NT2/D1 (cell line): Measurements from ENCODE around the gene NOP58.

ENCODE experiments used
- DNase-seq: peaks from one replicate; pipeline ENCODE4 v3.0.0-alpha.2; 2011; ENCODE audit warnings: low read depth, low spot score
- H3K27me3 ChIP-seq: 2 replicates; pipeline ENCODE4 v1.6.0; 2011; ENCODE audit warnings: mild to moderate bottlenecking; ENCODE audit not compliant: insufficient read length, insufficient read depth
- H3K36me3 ChIP-seq: 2 replicates; pipeline ENCODE4 v1.6.1; 2011; ENCODE audit warnings: mild to moderate bottlenecking, low read length, mixed read lengths; ENCODE audit not compliant: insufficient read depth, insufficient read length
- H3K4me1 ChIP-seq: 2 replicates; pipeline ENCODE4 v1.5.1; 2011; ENCODE audit not compliant: insufficient read depth, insufficient read length
- H3K4me3 ChIP-seq: 2 replicates; pipeline ENCODE4 v1.5.1; 2011; ENCODE audit warnings: low read depth; ENCODE audit not compliant: insufficient read length
- H3K9ac ChIP-seq: 2 replicates; pipeline ENCODE4 v1.6.0; 2011; ENCODE audit warnings: low read depth; ENCODE audit not compliant: insufficient read length
- H3K9me3 ChIP-seq: 2 replicates; pipeline ENCODE4 v1.5.1; 2011; ENCODE audit warnings: mild to moderate bottlenecking, low read length; ENCODE audit not compliant: insufficient read depth
- SUZ12 ChIP-seq: IDR thresholded peaks from 2 replicates; pipeline ENCODE4 v1.6.1; 2011; ENCODE audit not compliant: insufficient read length, insufficient read depth; ENCODE audit errors: extremely low read depth
- YY1 ChIP-seq: IDR thresholded peaks from 2 replicates; pipeline ENCODE4 v1.6.1; 2011; ENCODE audit not compliant: insufficient read length, insufficient read depth
- ZNF274 ChIP-seq: IDR thresholded peaks from 2 replicates; pipeline ENCODE4 v1.6.1; 2011; ENCODE audit warnings: mild to moderate bottlenecking, low read depth, low read length

NOP58 gene

DNA sequence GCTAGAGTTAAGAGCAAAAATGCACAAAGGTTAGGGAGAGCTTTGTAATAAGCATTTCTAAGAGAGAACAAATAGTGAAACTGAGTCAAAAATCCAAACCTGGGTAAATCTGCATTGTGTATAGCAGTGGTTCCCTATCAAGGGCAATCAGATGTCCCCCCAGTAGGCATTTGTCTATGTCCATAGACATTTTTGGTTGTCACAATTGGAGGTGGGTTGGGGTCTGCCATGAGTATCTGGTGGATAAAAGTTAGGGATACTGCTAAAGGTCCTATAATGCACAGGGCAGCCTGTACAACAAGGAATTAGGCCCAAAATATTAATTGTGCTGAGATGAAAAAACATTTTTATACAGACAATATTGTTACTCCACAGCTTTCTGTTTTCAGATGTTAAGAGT is 21.0 kb downstream of the NOP58 start:
- no peaks in the 10 kb centered on the region for H3K27me3 ChIP-seq
- H3K9ac ChIP-seq, result no peak overlapping the region
- no peak overlapping the region for H3K4me3 ChIP-seq
- no peak for DNase-seq
- peaks cover 98% of the 10 kb centered on the region for H3K36me3 ChIP-seq
- TF ChIP-seq YY1, result no peak
- no peak for TF ChIP-seq SUZ12
- no peak for TF ChIP-seq ZNF274
- no peaks in the 10 kb centered on the region for H3K4me1 ChIP-seq
- no peaks in the 10 kb centered on the region for H3K9me3 ChIP-seq

DNA sequence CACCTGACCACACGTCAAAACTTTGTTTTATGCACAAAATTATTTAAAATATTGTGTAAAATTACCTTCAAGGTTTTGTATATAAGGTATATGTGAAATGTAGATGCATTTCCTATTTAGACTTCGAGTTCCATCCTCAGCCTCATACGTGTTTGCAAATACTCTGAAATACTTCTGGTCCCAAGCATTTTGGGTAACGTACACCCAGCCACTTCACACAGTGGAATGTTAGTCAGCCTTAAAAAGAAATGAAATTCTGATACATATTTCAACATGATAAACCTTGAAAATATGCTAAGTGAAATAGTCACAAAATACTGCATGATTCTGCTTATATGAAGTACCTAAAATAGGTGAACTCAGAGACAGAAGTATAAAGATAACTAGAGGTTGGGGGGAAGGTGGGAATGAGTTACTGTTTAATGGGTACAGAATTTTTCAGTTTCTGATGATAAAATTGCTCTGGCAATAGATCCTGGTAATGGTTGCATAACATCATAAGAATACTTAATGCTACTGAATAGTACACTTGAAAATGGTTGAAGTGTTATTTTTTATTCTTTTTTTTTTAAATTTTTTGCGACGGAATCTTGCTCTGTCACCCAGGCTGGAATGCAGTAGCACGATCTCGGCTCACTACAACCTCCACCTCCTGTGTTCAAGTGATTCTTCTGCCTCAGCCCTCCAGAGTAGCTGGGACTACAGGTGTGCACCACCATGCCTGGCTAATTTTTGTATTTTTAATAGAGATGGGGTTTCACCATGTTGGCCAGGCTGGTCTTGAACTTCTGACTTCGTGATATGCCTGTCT is 24.0 kb downstream of the NOP58 start:
- no peaks in the 10 kb centered on the region for H3K4me1 ChIP-seq
- no peak for DNase-seq
- no peak for TF ChIP-seq SUZ12
- TF ChIP-seq YY1, result no peak
- TF ChIP-seq ZNF274, result no peak
- no peaks in the 10 kb centered on the region for H3K27me3 ChIP-seq
- H3K36me3 ChIP-seq, result peaks cover 91% of the 10 kb centered on the region
- H3K4me3 ChIP-seq, result no peak overlapping the region
- H3K9ac ChIP-seq, result no peak overlapping the region
- H3K9me3 ChIP-seq, result no peaks in the 10 kb centered on the region

DNA sequence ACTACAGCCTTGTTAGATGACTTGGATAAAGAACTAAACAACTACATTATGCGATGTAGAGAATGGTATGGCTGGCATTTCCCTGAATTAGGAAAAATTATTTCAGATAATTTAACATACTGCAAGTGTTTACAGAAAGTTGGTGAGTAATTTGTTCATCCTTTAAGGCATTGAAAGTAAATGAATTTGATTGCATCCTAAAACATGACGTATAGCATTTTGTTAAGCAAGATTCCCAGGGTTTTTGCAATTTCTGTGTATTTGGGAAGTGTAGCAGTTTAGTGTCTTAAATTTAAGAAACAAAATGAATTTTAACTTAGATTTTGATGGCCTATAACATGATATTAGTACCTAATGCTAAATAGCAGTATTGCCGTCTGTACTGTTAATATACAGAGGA is 24.8 kb downstream of the NOP58 start:
- no peak for DNase-seq
- Histone ChIP-seq H3K9ac (no peak overlapping the region), H3K9me3 (no peaks in the 10 kb centered on the region), H3K4me1 (no peaks in the 10 kb centered on the region), H3K4me3 (no peak overlapping the region), H3K36me3 (peaks cover 90% of the 10 kb centered on the region), H3K27me3 (no peaks in the 10 kb centered on the region)
- TF ChIP-seq YY1 (no peak), SUZ12 (no peak), ZNF274 (no peak)

DNA sequence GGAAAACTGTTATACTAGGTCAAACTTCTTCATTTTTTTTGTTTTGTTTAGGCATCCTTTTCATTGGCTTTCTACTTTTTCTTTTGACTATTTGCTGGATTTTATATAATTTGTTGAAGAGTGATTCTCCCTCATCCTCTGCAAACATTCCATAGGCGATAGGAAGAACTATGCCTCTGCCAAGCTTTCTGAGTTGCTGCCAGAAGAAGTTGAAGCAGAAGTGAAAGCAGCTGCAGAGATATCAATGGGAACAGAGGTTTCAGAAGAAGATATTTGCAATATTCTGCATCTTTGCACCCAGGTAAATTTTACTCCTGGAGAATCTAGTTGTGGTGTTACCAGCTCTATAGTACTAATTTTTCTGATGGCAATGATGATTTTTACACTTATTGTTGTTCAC is 25.4 kb downstream of the NOP58 start:
- Histone ChIP-seq H3K36me3 (peaks cover 90% of the 10 kb centered on the region), H3K27me3 (no peaks in the 10 kb centered on the region), H3K4me1 (no peaks in the 10 kb centered on the region), H3K9ac (no peak overlapping the region), H3K9me3 (no peaks in the 10 kb centered on the region), H3K4me3 (no peak overlapping the region)
- TF ChIP-seq SUZ12 (no peak), ZNF274 (no peak), YY1 (no peak)
- no peak for DNase-seq

DNA sequence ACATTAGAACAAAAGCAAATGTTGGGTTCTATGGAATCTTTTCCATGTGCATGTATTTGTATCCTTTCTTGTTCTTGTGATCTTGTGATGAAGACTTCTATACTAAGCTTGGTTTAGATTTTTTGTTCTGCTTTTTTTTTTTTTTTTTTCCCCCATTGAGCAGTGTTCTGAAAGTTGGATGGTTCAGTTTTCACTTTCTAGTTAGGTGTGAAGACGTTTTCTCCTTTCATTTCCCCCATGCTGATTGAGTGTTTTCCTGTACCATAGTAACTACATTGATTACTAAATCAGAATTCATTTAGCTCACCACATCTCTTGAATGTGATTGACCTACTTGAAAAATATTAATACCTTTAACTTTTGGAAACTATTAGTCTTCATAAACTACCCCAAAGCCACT is 34.1 kb downstream of the NOP58 start:
- no peak for DNase-seq
- Histone ChIP-seq H3K4me1 (no peaks in the 10 kb centered on the region), H3K4me3 (no peak overlapping the region), H3K9me3 (no peaks in the 10 kb centered on the region), H3K9ac (no peak overlapping the region), H3K27me3 (no peaks in the 10 kb centered on the region), H3K36me3 (peaks cover 94% of the 10 kb centered on the region)
- TF ChIP-seq YY1 (no peak), ZNF274 (no peak), SUZ12 (no peak)

DNA sequence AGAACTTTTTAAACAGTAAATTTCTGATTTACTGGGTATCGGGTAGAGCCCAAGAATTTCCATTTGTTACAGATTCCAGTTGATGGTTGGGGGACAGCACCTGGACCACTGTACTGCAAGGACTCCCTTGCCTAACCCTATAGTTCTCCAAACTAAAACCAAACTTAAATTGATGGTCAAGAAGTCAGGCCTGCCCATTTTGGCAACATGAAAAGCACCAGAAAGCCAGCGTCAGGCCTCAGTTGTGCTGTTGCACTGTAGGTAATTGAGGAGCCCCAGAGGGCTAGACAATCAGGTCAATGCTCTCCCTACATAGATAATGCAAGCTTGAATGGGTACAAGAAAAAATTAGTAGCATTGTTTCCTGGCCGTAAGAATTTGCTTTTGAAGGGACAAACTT is 40.5 kb downstream of the NOP58 start:
- Histone ChIP-seq H3K27me3 (no peaks in the 10 kb centered on the region), H3K4me3 (no peak overlapping the region), H3K9ac (no peak overlapping the region), H3K9me3 (no peaks in the 10 kb centered on the region), H3K4me1 (no peaks in the 10 kb centered on the region), H3K36me3 (peaks cover 72% of the 10 kb centered on the region)
- no peak for DNase-seq
- TF ChIP-seq ZNF274, result no peak
- TF ChIP-seq SUZ12, result no peak
- TF ChIP-seq YY1, result no peak

DNA sequence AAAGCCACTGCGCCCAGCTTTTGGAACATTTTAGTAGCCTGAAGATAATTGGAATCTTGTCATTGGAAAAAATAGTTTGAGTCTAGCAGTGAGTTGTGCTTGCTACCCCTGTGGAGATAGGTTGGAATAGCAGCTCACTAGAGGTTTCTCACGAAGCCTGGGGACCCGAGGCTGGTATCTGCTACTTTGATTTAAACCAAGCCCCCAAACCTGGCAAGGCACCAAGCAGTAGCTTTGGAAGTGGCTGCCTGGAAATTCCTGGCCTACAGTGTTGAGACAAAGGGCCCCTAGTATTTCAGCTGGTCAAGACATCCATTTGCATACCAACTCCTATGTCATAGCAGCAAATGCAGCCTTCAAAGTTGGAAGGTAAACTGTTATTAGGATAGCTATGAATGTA is 42.1 kb downstream of the NOP58 start:
- Histone ChIP-seq H3K27me3 (no peaks in the 10 kb centered on the region), H3K4me3 (no peak overlapping the region), H3K36me3 (peaks cover 64% of the 10 kb centered on the region), H3K4me1 (no peaks in the 10 kb centered on the region), H3K9me3 (no peaks in the 10 kb centered on the region), H3K9ac (no peak overlapping the region)
- TF ChIP-seq ZNF274 (no peak), SUZ12 (no peak), YY1 (no peak)
- no peak for DNase-seq
